ENCODE results near the gene TIAM2.

Gene TIAM2

GRCh38 chr6:155067956-155068615, 73.0 kb downstream of the TIAM2 start:
- Histone ChIP-seq H3K36me3 (ENCODE audit: insufficient read depth, low read depth, low read length) (no peaks in the 10 kb centered on the region), H3K9ac (ENCODE audit: low read depth, low read length) (no peak overlapping the region), H3K27ac (ENCODE audit: low read length) (no peak overlapping the region), H3K4me3 (ENCODE audit: low read length) (no peak overlapping the region), H3K4me1 (ENCODE audit: insufficient read depth, low read length) (no peaks in the 10 kb centered on the region), H3K27me3 (ENCODE audit: insufficient read depth, low read length) (no peaks in the 10 kb centered on the region), H3K9me3 (ENCODE audit: insufficient read depth, low read depth, low read length) (no peaks in the 10 kb centered on the region)

GRCh38 chr6:155069543-155069942, 74.4 kb downstream of the TIAM2 start:
- no peak overlapping the region for H3K9ac ChIP-seq (ENCODE audit: low read depth, low read length)
- H3K36me3 ChIP-seq (ENCODE audit: insufficient read depth, low read depth, low read length) = no peaks in the 10 kb centered on the region
- H3K27ac ChIP-seq (ENCODE audit: low read length) = no peak overlapping the region
- H3K4me3 ChIP-seq (ENCODE audit: low read length) = no peak overlapping the region
- H3K4me1 ChIP-seq (ENCODE audit: insufficient read depth, low read length) = no peaks in the 10 kb centered on the region
- H3K9me3 ChIP-seq (ENCODE audit: insufficient read depth, low read depth, low read length) = no peaks in the 10 kb centered on the region
- H3K27me3 ChIP-seq (ENCODE audit: insufficient read depth, low read length) = no peaks in the 10 kb centered on the region

DNA sequence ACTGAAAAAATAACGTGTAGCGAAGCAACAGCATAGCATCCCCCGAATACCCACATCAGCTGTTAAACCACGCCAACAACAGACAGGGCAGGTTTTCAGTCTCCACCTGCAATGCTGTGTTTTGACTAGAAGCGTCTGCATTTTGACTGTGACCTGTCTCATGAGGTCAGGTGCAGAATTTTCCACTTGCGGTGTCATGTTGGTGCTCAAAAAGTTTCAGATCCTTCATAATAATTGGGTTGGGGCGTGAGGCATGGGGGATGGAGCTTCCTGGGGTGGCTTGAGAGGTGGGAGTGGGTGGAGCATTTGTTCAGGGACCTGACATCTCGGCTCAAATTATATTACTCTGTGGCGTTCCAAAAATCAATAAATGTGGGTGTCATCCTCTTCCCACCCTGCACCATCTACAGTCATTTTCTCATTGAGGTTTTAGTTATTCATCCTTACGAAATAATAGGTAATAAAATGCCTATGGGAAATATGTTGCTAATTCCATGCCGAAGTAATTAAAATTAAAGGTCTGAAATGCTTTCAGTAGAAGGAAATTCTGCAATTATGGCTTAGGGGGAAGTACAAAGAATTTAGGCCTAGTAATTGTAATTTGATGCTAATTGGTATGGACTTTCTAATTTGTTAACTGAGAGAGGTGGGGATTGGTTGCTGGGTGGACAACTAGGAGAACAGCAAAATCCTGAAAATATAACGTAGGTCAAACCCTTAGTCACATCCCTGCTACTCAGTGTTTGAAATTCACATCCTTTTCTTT, 81.0 kb downstream of the TIAM2 start:
- Histone ChIP-seq H3K4me3 (ENCODE audit: low read length) (no peak overlapping the region), H3K9me3 (ENCODE audit: insufficient read depth, low read depth, low read length) (no peaks in the 10 kb centered on the region), H3K4me1 (ENCODE audit: insufficient read depth, low read length) (no peaks in the 10 kb centered on the region), H3K27ac (ENCODE audit: low read length) (no peak overlapping the region), H3K36me3 (ENCODE audit: insufficient read depth, low read depth, low read length) (no peaks in the 10 kb centered on the region), H3K9ac (ENCODE audit: low read depth, low read length) (no peak overlapping the region), H3K27me3 (ENCODE audit: insufficient read depth, low read length) (no peaks in the 10 kb centered on the region)

GRCh38 chr6:155077331-155077730, 82.2 kb downstream of the TIAM2 start:
- Histone ChIP-seq H3K9me3 (ENCODE audit: insufficient read depth, low read depth, low read length) (no peaks in the 10 kb centered on the region), H3K9ac (ENCODE audit: low read depth, low read length) (no peak overlapping the region), H3K27me3 (ENCODE audit: insufficient read depth, low read length) (no peaks in the 10 kb centered on the region), H3K36me3 (ENCODE audit: insufficient read depth, low read depth, low read length) (no peaks in the 10 kb centered on the region), H3K4me3 (ENCODE audit: low read length) (no peak overlapping the region), H3K27ac (ENCODE audit: low read length) (no peak overlapping the region), H3K4me1 (ENCODE audit: insufficient read depth, low read length) (0 out of 2 replicates have a peak, but pooled peaks cover 3% of the 10 kb centered on the region)

DNA sequence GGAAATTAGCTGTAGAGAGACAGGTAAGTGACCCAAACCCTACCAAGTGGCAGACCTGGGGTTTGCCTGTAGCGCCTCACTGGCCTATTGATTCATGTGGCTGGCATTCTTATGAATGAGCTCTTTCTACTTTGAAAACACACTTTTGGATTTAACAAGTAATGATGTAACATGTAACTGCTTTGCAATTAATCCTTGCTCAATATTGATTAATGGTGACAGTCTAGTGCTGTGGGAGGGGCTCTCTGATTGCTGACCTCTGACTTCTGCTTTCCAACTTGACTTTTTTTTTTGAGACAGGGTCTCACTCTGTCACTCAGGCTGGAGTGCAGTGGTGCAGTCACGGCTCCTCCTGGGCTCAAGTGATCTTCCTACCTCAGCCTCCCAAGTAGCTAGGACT, 82.7 kb downstream of the TIAM2 start:
- 0 out of 2 replicates have a peak, but pooled peaks cover 3% of the 10 kb centered on the region for H3K4me1 ChIP-seq (ENCODE audit: insufficient read depth, low read length)
- no peak overlapping the region for H3K9ac ChIP-seq (ENCODE audit: low read depth, low read length)
- H3K27me3 ChIP-seq (ENCODE audit: insufficient read depth, low read length) = no peaks in the 10 kb centered on the region
- H3K4me3 ChIP-seq (ENCODE audit: low read length) = no peak overlapping the region
- no peaks in the 10 kb centered on the region for H3K36me3 ChIP-seq (ENCODE audit: insufficient read depth, low read depth, low read length)
- H3K9me3 ChIP-seq (ENCODE audit: insufficient read depth, low read depth, low read length) = no peaks in the 10 kb centered on the region
- H3K27ac ChIP-seq (ENCODE audit: low read length) = no peak overlapping the region

GRCh38 chr6:155078331-155078745, 83.2 kb downstream of the TIAM2 start:
- H3K36me3 ChIP-seq (ENCODE audit: insufficient read depth, low read depth, low read length) = no peaks in the 10 kb centered on the region
- no peak overlapping the region for H3K27ac ChIP-seq (ENCODE audit: low read length)
- H3K4me3 ChIP-seq (ENCODE audit: low read length) = no peak overlapping the region
- no peaks in the 10 kb centered on the region for H3K9me3 ChIP-seq (ENCODE audit: insufficient read depth, low read depth, low read length)
- H3K4me1 ChIP-seq (ENCODE audit: insufficient read depth, low read length) = 0 out of 2 replicates have a peak, but pooled peaks cover 3% of the 10 kb centered on the region
- H3K27me3 ChIP-seq (ENCODE audit: insufficient read depth, low read length) = no peaks in the 10 kb centered on the region
- no peak overlapping the region for H3K9ac ChIP-seq (ENCODE audit: low read depth, low read length)

- Histone ChIP-seq H3K9me3 (ENCODE audit: insufficient read depth, low read depth, low read length) (no peaks in the 10 kb centered on the region), H3K27me3 (ENCODE audit: insufficient read depth, low read length) (no peaks in the 10 kb centered on the region), H3K27ac (ENCODE audit: low read length) (no peak overlapping the region), H3K9ac (ENCODE audit: low read depth, low read length) (no peak overlapping the region), H3K4me3 (ENCODE audit: low read length) (no peak overlapping the region), H3K4me1 (ENCODE audit: insufficient read depth, low read length) (peaks cover 13% of the 10 kb centered on the region), H3K36me3 (ENCODE audit: insufficient read depth, low read depth, low read length) (no peaks in the 10 kb centered on the region)
Observed at GRCh38 chr6:155079985-155080452, 84.9 kb downstream of the TIAM2 start.

GRCh38 chr6:155080881-155081845, 86.0 kb downstream of the TIAM2 start:
- peaks cover 18% of the 10 kb centered on the region for H3K4me1 ChIP-seq (ENCODE audit: insufficient read depth, low read length)
- no peaks in the 10 kb centered on the region for H3K9me3 ChIP-seq (ENCODE audit: insufficient read depth, low read depth, low read length)
- H3K27ac ChIP-seq (ENCODE audit: low read length) = no peak overlapping the region
- no peak overlapping the region for H3K9ac ChIP-seq (ENCODE audit: low read depth, low read length)
- no peaks in the 10 kb centered on the region for H3K27me3 ChIP-seq (ENCODE audit: insufficient read depth, low read length)
- H3K4me3 ChIP-seq (ENCODE audit: low read length) = no peak overlapping the region
- no peaks in the 10 kb centered on the region for H3K36me3 ChIP-seq (ENCODE audit: insufficient read depth, low read depth, low read length)

- Histone ChIP-seq H3K27ac (ENCODE audit: low read length) (peak overlapping the region; percentile 22), H3K4me3 (ENCODE audit: low read length) (no peak overlapping the region), H3K9ac (ENCODE audit: low read depth, low read length) (no peak overlapping the region)
Observed at GRCh38 chr6:155084431-155085123, 89.5 kb downstream of the TIAM2 start.

DNA sequence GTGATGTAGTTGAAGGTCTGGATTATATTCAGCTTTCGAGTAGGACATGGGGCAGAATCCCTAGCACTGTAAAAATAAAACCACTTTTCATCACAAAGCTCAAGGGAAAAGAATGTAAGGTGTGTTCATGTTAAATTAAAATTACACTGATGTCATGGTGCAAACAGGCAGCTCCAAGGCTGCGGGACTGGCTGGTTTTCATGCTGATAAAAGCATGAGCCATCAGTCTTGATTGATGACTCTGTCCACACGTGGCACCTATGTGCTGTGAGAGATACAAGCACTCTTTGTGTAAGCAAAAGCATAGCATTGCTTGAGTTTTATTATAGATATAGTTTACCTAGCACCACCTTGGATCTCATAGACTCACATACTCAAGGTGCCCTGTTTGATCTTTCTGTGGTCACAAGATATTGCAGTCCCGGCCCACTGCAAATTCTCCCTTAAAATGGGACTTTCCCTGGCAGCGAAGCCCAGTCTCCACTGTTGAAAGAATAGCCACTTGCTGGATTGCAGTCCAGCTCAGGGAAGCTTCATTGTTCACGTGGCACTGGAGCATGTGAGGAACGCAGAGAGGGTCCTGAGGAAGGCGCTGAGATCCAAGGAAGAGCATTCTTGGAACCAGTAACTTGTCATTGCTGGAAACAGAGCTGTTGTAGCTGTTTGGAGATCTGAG, 90.6 kb downstream of the TIAM2 start:
- no peak overlapping the region for H3K4me3 ChIP-seq (ENCODE audit: low read length)
- no peaks in the 10 kb centered on the region for H3K27me3 ChIP-seq (ENCODE audit: insufficient read depth, low read length)
- peaks cover 18% of the 10 kb centered on the region for H3K4me1 ChIP-seq (ENCODE audit: insufficient read depth, low read length)
- H3K27ac ChIP-seq (ENCODE audit: low read length) = no peak overlapping the region
- H3K36me3 ChIP-seq (ENCODE audit: insufficient read depth, low read depth, low read length) = no peaks in the 10 kb centered on the region
- H3K9ac ChIP-seq (ENCODE audit: low read depth, low read length) = no peak overlapping the region
- no peaks in the 10 kb centered on the region for H3K9me3 ChIP-seq (ENCODE audit: insufficient read depth, low read depth, low read length)

More at GRCh38 chr6:155084431-155085123, 89.5 kb downstream of the TIAM2 start:
- Histone ChIP-seq H3K9me3 (ENCODE audit: insufficient read depth, low read depth, low read length) (no peaks in the 10 kb centered on the region), H3K27me3 (ENCODE audit: insufficient read depth, low read length) (no peaks in the 10 kb centered on the region), H3K36me3 (ENCODE audit: insufficient read depth, low read depth, low read length) (no peaks in the 10 kb centered on the region), H3K4me1 (ENCODE audit: insufficient read depth, low read length) (peaks cover 18% of the 10 kb centered on the region)

Measured in iPS-20b (cell line).